ENCODE data around the gene SFT2D1.
A peak's percentile ranks its signal among the peaks of the same experiment; 100 is the strongest.

Gene SFT2D1

DNA sequence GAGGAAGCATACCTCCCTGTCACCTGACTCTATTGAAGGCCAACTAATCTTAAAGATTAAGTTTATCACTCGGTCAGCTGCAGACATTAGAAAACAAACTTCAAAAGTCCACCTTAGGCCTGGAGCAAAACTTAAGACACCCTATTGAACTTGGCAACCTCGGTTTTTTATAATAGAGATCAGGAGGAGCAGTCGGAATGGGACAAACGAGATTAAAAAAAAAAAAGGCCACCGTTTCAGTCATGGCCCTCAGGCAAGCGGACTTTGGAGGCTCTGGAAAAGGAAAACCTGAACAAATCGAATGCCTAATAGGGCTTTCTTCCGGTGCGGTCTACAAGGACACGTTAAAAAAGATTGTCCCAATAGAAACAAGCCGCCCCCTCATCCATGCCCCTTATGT lies 26.9 kb downstream of the SFT2D1 start:
- Histone ChIP-seq H3K27ac (ENCODE audit: low read length) (no peak overlapping the region), H3K4me3 (ENCODE audit: low read length in 2 of 2) (no peak overlapping the region), H3K9ac (ENCODE audit: low read length in 2 of 2) (no peak overlapping the region), H3K4me1 (ENCODE audit: control insufficient read depth, insufficient read depth, low read length) (no peaks in the 10 kb centered on the region), H3K36me3 (ENCODE audit: control insufficient read depth in 2 of 2, insufficient read depth in 2 of 2, low read length in 2 of 2) (peaks cover 2 to 3% of the 10 kb centered on the region in 2 donors), H3K27me3 (ENCODE audit: control insufficient read depth in 1 of 2, insufficient read depth in 2 of 2, low read length in 2 of 2) (no peaks in the 10 kb centered on the region), H3K9me3 (ENCODE audit: control insufficient read depth in 2 of 2, low read length in 2 of 2) (no peaks in the 10 kb centered on the region)

DNA sequence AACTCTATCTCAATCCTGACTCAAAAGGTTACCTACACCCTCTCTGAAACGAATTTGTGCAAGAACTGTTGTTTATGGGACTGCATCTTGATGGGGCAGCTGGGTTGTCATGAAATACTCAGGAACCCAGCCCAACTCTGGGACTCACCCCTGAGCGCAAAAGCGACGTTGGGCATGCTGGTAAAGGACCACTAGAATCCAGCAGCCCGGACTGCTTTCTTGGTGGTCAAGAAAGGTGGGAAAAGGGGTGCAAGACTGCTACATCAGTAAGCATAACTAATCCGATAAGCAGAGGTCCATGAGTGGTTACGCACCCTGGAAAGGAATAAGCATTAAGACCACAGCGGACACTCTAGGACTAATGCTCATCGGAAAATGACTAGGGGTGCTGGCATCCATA lies 27.9 kb downstream of the SFT2D1 start:
- H3K4me3 ChIP-seq (ENCODE audit: low read length in 2 of 2), result no peak overlapping the region
- no peaks in the 10 kb centered on the region for H3K4me1 ChIP-seq (ENCODE audit: control insufficient read depth, insufficient read depth, low read length)
- H3K9ac ChIP-seq (ENCODE audit: low read length in 2 of 2), result no peak overlapping the region
- H3K36me3 ChIP-seq (ENCODE audit: control insufficient read depth in 2 of 2, insufficient read depth in 2 of 2, low read length in 2 of 2), result peaks cover 2 to 3% of the 10 kb centered on the region in 2 donors
- no peaks in the 10 kb centered on the region for H3K9me3 ChIP-seq (ENCODE audit: control insufficient read depth in 2 of 2, low read length in 2 of 2)
- no peak overlapping the region for H3K27ac ChIP-seq (ENCODE audit: low read length)
- peaks cover under 1 to 1% of the 10 kb centered on the region in 2 donors for H3K27me3 ChIP-seq (ENCODE audit: control insufficient read depth in 1 of 2, insufficient read depth in 2 of 2, low read length in 2 of 2)

- Histone ChIP-seq H3K27me3 (ENCODE audit: control insufficient read depth in 1 of 2, insufficient read depth in 2 of 2, low read length in 2 of 2) (peaks cover 6 to 11% of the 10 kb centered on the region in 2 donors), H3K36me3 (ENCODE audit: control insufficient read depth in 2 of 2, insufficient read depth in 2 of 2, low read length in 2 of 2) (no peaks in the 10 kb centered on the region), H3K9ac (ENCODE audit: low read length in 2 of 2) (no peak overlapping the region), H3K9me3 (ENCODE audit: control insufficient read depth in 2 of 2, low read length in 2 of 2) (no peaks in the 10 kb centered on the region), H3K4me1 (ENCODE audit: control insufficient read depth, insufficient read depth, low read length) (peaks cover 2% of the 10 kb centered on the region), H3K27ac (ENCODE audit: low read length) (no peak overlapping the region), H3K4me3 (ENCODE audit: low read length in 2 of 2) (no peak overlapping the region)
Measured at GRCh38 chr6:166313255-166314070, 28.9 kb downstream of the SFT2D1 start.

DNA sequence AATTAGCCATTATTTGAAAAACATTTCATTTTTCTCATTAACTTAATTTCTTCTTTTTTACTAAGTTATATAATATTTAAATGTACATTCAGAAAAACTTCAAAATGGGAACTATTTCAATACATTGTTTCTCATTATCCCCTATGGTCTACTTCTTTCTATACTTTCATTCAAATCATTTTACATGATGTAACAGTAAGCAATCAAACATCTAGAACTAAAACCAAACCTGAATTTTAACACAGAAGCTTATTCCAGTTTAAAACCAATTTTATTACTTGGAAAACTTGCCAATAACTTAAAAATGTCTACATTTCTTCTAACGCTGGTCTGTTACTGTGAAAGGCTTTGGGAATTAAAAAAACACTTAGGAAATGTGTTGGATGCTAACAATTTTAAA lies 29.5 kb downstream of the SFT2D1 start:
- Histone ChIP-seq H3K9ac (ENCODE audit: low read length in 2 of 2) (no peak overlapping the region), H3K4me3 (ENCODE audit: low read length in 2 of 2) (no peak overlapping the region), H3K27ac (ENCODE audit: low read length) (no peak overlapping the region), H3K4me1 (ENCODE audit: control insufficient read depth, insufficient read depth, low read length) (peaks cover 5% of the 10 kb centered on the region), H3K9me3 (ENCODE audit: control insufficient read depth in 2 of 2, low read length in 2 of 2) (no peaks in the 10 kb centered on the region), H3K27me3 (ENCODE audit: control insufficient read depth in 1 of 2, insufficient read depth in 2 of 2, low read length in 2 of 2) (peaks cover 8 to 17% of the 10 kb centered on the region in 2 donors), H3K36me3 (ENCODE audit: control insufficient read depth in 2 of 2, insufficient read depth in 2 of 2, low read length in 2 of 2) (no peaks in the 10 kb centered on the region)

DNA sequence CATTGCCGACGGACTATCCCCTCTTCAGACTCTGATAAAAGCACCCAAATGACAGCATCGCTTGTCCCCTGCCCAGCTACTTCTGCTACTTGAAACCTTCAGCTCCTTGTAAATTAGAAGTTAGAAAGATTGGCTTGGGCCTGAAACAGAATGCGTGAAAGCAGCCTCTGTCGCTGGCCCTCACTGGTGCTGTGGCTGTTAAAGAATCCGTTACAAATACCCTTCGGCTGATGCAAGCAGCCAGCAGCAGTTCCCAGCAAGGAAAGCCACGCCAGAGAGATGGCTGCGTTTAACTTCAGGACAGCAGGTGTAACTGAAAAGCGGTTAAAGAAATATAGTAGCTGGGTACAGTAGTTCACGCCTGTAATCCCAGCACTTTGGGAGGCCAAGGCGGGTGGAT lies 31.7 kb downstream of the SFT2D1 start:
- H3K4me3 ChIP-seq (ENCODE audit: low read length in 2 of 2), result no peak overlapping the region
- no peaks in the 10 kb centered on the region for H3K36me3 ChIP-seq (ENCODE audit: control insufficient read depth in 2 of 2, insufficient read depth in 2 of 2, low read length in 2 of 2)
- H3K4me1 ChIP-seq (ENCODE audit: control insufficient read depth, insufficient read depth, low read length), result peaks cover 16% of the 10 kb centered on the region
- H3K9ac ChIP-seq (ENCODE audit: low read length in 2 of 2), result no peak overlapping the region
- no peak overlapping the region for H3K27ac ChIP-seq (ENCODE audit: low read length)
- no peaks in the 10 kb centered on the region for H3K9me3 ChIP-seq (ENCODE audit: control insufficient read depth in 2 of 2, low read length in 2 of 2)
- H3K27me3 ChIP-seq (ENCODE audit: control insufficient read depth in 1 of 2, insufficient read depth in 2 of 2, low read length in 2 of 2), result peaks cover 18 to 32% of the 10 kb centered on the region in 2 donors

DNA sequence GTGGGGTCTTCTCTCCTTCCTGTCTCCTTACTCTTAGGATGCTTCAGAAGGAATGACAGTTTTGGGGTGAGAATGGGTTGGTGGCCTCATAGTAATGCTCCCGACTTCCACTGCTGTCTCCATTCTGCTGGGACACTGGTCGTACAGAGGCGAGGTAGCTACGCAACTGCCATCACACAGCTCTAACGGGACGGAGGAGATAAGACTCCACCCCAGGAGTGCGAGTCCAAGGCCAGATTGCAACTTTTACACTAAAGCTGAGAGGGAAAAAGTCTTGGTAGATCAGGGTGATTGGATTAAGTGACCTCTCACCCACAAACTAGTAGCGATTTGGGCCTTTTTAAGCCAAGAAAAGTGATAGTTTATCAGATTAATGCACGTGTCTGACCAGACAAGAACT lies 32.4 kb downstream of the SFT2D1 start:
- Histone ChIP-seq H3K9me3 (ENCODE audit: control insufficient read depth in 2 of 2, low read length in 2 of 2) (no peaks in the 10 kb centered on the region), H3K4me1 (ENCODE audit: control insufficient read depth, insufficient read depth, low read length) (peaks cover 16% of the 10 kb centered on the region), H3K4me3 (ENCODE audit: low read length in 2 of 2) (no peak overlapping the region), H3K36me3 (ENCODE audit: control insufficient read depth in 2 of 2, insufficient read depth in 2 of 2, low read length in 2 of 2) (no peaks in the 10 kb centered on the region), H3K9ac (ENCODE audit: low read length in 2 of 2) (no peak overlapping the region), H3K27me3 (ENCODE audit: control insufficient read depth in 1 of 2, insufficient read depth in 2 of 2, low read length in 2 of 2) (peaks cover 22 to 38% of the 10 kb centered on the region in 2 donors), H3K27ac (ENCODE audit: low read length) (no peak overlapping the region)

- H3K36me3 ChIP-seq (ENCODE audit: control insufficient read depth in 2 of 2, insufficient read depth in 2 of 2, low read length in 2 of 2), result no peaks in the 10 kb centered on the region
- H3K4me3 ChIP-seq (ENCODE audit: low read length in 2 of 2), result no peak overlapping the region
- H3K27ac ChIP-seq (ENCODE audit: low read length), result no peak overlapping the region
- peaks cover 27 to 38% of the 10 kb centered on the region in 2 donors for H3K27me3 ChIP-seq (ENCODE audit: control insufficient read depth in 1 of 2, insufficient read depth in 2 of 2, low read length in 2 of 2)
- peaks cover 16% of the 10 kb centered on the region for H3K4me1 ChIP-seq (ENCODE audit: control insufficient read depth, insufficient read depth, low read length)
- H3K9ac ChIP-seq (ENCODE audit: low read length in 2 of 2), result no peak overlapping the region
- no peaks in the 10 kb centered on the region for H3K9me3 ChIP-seq (ENCODE audit: control insufficient read depth in 2 of 2, low read length in 2 of 2)
Measured at GRCh38 chr6:166308769-166309589, 33.4 kb downstream of the SFT2D1 start.

- peak within 1 kb of the TSS; percentile 31 to 63 for H3K4me3 ChIP-seq (ENCODE audit: low read length in 2 of 2)
- H3K36me3 ChIP-seq (ENCODE audit: control insufficient read depth in 2 of 2, insufficient read depth in 2 of 2, low read length in 2 of 2), result no peaks in the 10 kb centered on the region
- no peak within 1 kb of the TSS for H3K9ac ChIP-seq (ENCODE audit: low read length in 2 of 2)
- peaks cover 16% of the 10 kb centered on the region for H3K4me1 ChIP-seq (ENCODE audit: control insufficient read depth, insufficient read depth, low read length)
- H3K27ac ChIP-seq (ENCODE audit: low read length), result no peak within 1 kb of the TSS
- H3K9me3 ChIP-seq (ENCODE audit: control insufficient read depth in 2 of 2, low read length in 2 of 2), result no peaks in the 10 kb centered on the region
- H3K27me3 ChIP-seq (ENCODE audit: control insufficient read depth in 1 of 2, insufficient read depth in 2 of 2, low read length in 2 of 2), result peaks cover 27 to 38% of the 10 kb centered on the region in 2 donors
Measured at GRCh38 chr6:166308033-166308768, 34.1 kb downstream of the SFT2D1 start, which contains the start of gene PRR18. Gene PRR18 (minus strand): TSS chr6:166308392. CDS start chr6:166308142, 250 bp downstream.

GRCh38 chr6:166307082-166308032 lies 35.0 kb downstream of the SFT2D1 start:
- Histone ChIP-seq H3K27ac (ENCODE audit: low read length) (no peak overlapping the region), H3K36me3 (ENCODE audit: control insufficient read depth in 2 of 2, insufficient read depth in 2 of 2, low read length in 2 of 2) (no peaks in the 10 kb centered on the region), H3K4me3 (ENCODE audit: low read length in 2 of 2) (peak overlapping the region in 1 of 2 donors; percentile 63), H3K9me3 (ENCODE audit: control insufficient read depth in 2 of 2, low read length in 2 of 2) (no peaks in the 10 kb centered on the region), H3K4me1 (ENCODE audit: control insufficient read depth, insufficient read depth, low read length) (peaks cover 16% of the 10 kb centered on the region), H3K9ac (ENCODE audit: low read length in 2 of 2) (no peak overlapping the region), H3K27me3 (ENCODE audit: control insufficient read depth in 1 of 2, insufficient read depth in 2 of 2, low read length in 2 of 2) (peaks cover 29 to 38% of the 10 kb centered on the region in 2 donors)

Data from stomach smooth muscle (tissue), 2 donors.